OCI-LY1 (cell line): ENCODE measurements around the gene KMT2A.

ENCODE experiments used
- H2AFZ ChIP-seq: fragments of 200-600 bp; sonication (generic), shearing (Covaris generic); 2 replicates; pipeline ENCODE4 v1.6.0; 2014; ENCODE audit warnings: antibody characterized with exemption, mild to moderate bottlenecking, low read length
- H3F3A ChIP-seq: fragments of 200-600 bp; sonication (generic), shearing (Covaris generic); 2 replicates; pipeline ENCODE4 v1.6.0; 2014; ENCODE audit warnings: mild to moderate bottlenecking, antibody characterized with exemption, low read length, moderate library complexity; ENCODE audit not compliant: insufficient read depth
- H3K27ac ChIP-seq: fragments of 200-600 bp; sonication (generic); 2 replicates; pipeline ENCODE4 v1.5.1; 2014; ENCODE audit warnings: low read length, mixed run types, mild to moderate bottlenecking, low read depth; ENCODE audit not compliant: poor library complexity, severe bottlenecking
- H3K27me3 ChIP-seq: fragments of 200-600 bp; sonication (generic); 2 replicates; pipeline ENCODE4 v1.6.0; 2014; ENCODE audit warnings: antibody characterized with exemption, mild to moderate bottlenecking, low read length, moderate library complexity; ENCODE audit not compliant: insufficient read depth
- H3K36me3 ChIP-seq: fragments of 200-600 bp; sonication (generic); 2 replicates; pipeline ENCODE4 v1.6.1; 2014; ENCODE audit warnings: mild to moderate bottlenecking, antibody characterized with exemption, low read length, moderate library complexity, mixed read lengths; ENCODE audit not compliant: insufficient read depth
- H3K4me1 ChIP-seq: fragments of 200-600 bp; sonication (generic); 2 replicates; pipeline ENCODE4 v1.5.1; 2014; ENCODE audit warnings: mild to moderate bottlenecking, low read length, moderate library complexity; ENCODE audit not compliant: insufficient read depth, severe bottlenecking
- H3K4me2 ChIP-seq: fragments of 200-600 bp; sonication (generic), shearing (Covaris generic); 2 replicates; pipeline ENCODE4 v1.6.1; 2014; ENCODE audit warnings: low read length
- H3K4me3 ChIP-seq: fragments of 200-600 bp; sonication (generic); 2 replicates; pipeline ENCODE4 v1.5.1; 2014; ENCODE audit warnings: low read length, low read depth, mild to moderate bottlenecking, mixed read lengths; ENCODE audit not compliant: poor library complexity, severe bottlenecking
- H3K79me2 ChIP-seq: fragments of 200-600 bp; shearing (Covaris generic); 2 replicates; pipeline ENCODE4 v1.6.1; 2016; ENCODE audit warnings: mixed run types, low read length, mixed read lengths; ENCODE audit not compliant: insufficient read depth
- H3K9ac ChIP-seq: fragments of 200-600 bp; sonication (generic), shearing (Covaris generic); 2 replicates; pipeline ENCODE4 v1.6.1; 2014; ENCODE audit warnings: mild to moderate bottlenecking, low read length, mixed read lengths
- H3K9me2 ChIP-seq: fragments of 200-600 bp; sonication (generic), shearing (Covaris generic); 2 replicates; pipeline ENCODE4 v1.6.1; 2014; ENCODE audit warnings: low read depth, mild to moderate bottlenecking, low read length, mixed read lengths
- H3K9me3 ChIP-seq: fragments of 200-600 bp; shearing (Covaris generic); 2 replicates; pipeline ENCODE4 v1.6.1; 2014; ENCODE audit warnings: low read length, mixed read lengths
- H4K20me1 ChIP-seq: fragments of 200-600 bp; sonication (generic), shearing (Covaris generic); 2 replicates; pipeline ENCODE4 v1.6.0; 2016; ENCODE audit warnings: mild to moderate bottlenecking, low read length; ENCODE audit not compliant: insufficient read depth
- EZH2 ChIP-seq: fragments of 200-600 bp; sonication (generic), shearing (Covaris generic); IDR thresholded peaks from 2 replicates; pipeline ENCODE4 v1.8.0; 2017; ENCODE audit warnings: borderline replicate concordance, mixed run types, mild to moderate bottlenecking, antibody characterized with exemption, low read length, moderate library complexity, mixed read lengths
- TF ChIP-seq, protein P1 (sequence below): fragments of 200-600 bp; sonication (generic), shearing (Covaris generic); IDR thresholded peaks from 2 replicates; pipeline ENCODE4 v1.5.1; 2017; ENCODE audit warnings: mild to moderate bottlenecking, antibody characterized with exemption, low read length, moderate library complexity, mixed read lengths

Gene KMT2A

DNA sequence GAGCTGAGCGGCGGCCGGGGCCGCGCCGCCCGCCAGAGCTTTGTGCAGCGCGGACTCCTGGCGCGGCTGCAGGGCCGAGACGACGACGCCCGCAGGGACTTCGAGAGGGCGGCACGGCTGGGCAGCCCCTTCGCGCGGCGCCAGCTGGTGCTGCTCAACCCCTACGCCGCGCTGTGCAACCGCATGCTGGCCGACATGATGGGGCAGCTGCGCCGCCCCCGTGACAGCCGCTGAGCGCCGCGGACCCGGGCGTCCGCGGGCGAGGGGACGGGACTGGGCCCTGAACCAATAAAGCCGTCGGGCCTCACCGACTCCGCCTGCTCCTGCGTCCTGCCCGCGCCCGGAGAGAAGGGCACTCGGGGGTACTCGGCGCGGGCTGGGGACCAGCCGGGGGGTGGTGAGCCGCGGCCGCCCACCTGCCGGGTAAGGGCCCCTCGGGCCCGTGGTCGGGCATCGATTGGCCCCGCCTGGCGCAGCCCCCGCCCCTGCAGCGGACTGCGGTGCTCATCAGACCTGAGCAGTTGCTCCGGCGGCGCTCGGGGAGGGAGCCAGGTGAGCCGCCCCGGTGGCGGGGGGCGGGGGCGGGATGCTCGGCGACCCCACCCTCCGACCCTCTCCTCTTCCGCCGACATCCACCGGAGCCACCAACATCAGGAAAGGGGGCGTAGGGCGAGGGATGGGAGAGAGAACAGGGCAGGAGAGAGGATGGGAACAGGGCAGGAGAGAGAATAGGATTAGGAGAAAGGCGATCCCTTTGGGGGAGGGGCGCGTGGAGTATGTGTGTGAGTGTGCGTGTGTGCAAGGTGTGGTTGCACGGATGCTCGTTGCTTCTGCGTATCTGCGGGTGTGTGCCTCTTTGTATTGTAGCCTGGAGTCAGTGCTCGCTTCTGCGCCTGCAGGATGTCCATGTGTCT, 94.6 kb downstream of the KMT2A start, which contains the start of gene TMEM25:
TSS of gene TMEM25 (plus strand) at position 510 of the 914 bp plus-strand sequence. CDS start 610 bp downstream, outside the sequence.
- Histone ChIP-seq H3K9ac (peak within 1 kb of the TSS; percentile 35), H3F3A (no peaks in the 10 kb centered on the region), H3K9me3 (no peaks in the 10 kb centered on the region), H3K36me3 (no peaks in the 10 kb centered on the region), H4K20me1 (no peaks in the 10 kb centered on the region), H3K27ac (no peak within 1 kb of the TSS), H3K9me2 (no peaks in the 10 kb centered on the region), H3K4me2 (peak within 1 kb of the TSS; percentile 60), H2AFZ (no peak within 1 kb of the TSS), H3K4me3 (peak within 1 kb of the TSS; percentile 69), H3K4me1 (peaks cover 6% of the 10 kb centered on the region), H3K27me3 (no peaks in the 10 kb centered on the region), H3K79me2 (no peaks in the 10 kb centered on the region)
- no peak for TF ChIP-seq EZH2
- TF ChIP-seq, protein P1, sequence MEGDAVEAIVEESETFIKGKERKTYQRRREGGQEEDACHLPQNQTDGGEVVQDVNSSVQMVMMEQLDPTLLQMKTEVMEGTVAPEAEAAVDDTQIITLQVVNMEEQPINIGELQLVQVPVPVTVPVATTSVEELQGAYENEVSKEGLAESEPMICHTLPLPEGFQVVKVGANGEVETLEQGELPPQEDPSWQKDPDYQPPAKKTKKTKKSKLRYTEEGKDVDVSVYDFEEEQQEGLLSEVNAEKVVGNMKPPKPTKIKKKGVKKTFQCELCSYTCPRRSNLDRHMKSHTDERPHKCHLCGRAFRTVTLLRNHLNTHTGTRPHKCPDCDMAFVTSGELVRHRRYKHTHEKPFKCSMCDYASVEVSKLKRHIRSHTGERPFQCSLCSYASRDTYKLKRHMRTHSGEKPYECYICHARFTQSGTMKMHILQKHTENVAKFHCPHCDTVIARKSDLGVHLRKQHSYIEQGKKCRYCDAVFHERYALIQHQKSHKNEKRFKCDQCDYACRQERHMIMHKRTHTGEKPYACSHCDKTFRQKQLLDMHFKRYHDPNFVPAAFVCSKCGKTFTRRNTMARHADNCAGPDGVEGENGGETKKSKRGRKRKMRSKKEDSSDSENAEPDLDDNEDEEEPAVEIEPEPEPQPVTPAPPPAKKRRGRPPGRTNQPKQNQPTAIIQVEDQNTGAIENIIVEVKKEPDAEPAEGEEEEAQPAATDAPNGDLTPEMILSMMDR: no peak

GRCh38 chr11:118531597-118532084, 95.3 kb downstream of the KMT2A start:
- H3K36me3 ChIP-seq: no peaks in the 10 kb centered on the region
- no peaks in the 10 kb centered on the region for H3K9me2 ChIP-seq
- H3F3A ChIP-seq: no peaks in the 10 kb centered on the region
- no peak for TF ChIP-seq EZH2
- TF ChIP-seq, protein P1: no peak
- H2AFZ ChIP-seq: no peak overlapping the region
- no peaks in the 10 kb centered on the region for H3K9me3 ChIP-seq
- no peaks in the 10 kb centered on the region for H3K27me3 ChIP-seq
- peak overlapping the region; percentile 69 for H3K4me3 ChIP-seq
- H3K4me1 ChIP-seq: peaks cover 6% of the 10 kb centered on the region
- H4K20me1 ChIP-seq: no peaks in the 10 kb centered on the region
- H3K79me2 ChIP-seq: no peaks in the 10 kb centered on the region
- H3K27ac ChIP-seq: no peak overlapping the region
- H3K9ac ChIP-seq: no peak overlapping the region; the same call in 1 of the 2 replicates
- peak overlapping the region; percentile 60 for H3K4me2 ChIP-seq

GRCh38 chr11:118532091-118532490, 95.8 kb downstream of the KMT2A start:
- H3K9me3 ChIP-seq: no peaks in the 10 kb centered on the region
- no peaks in the 10 kb centered on the region for H3K36me3 ChIP-seq
- H3F3A ChIP-seq: no peaks in the 10 kb centered on the region
- H3K4me1 ChIP-seq: peaks cover 6% of the 10 kb centered on the region
- H2AFZ ChIP-seq: no peak overlapping the region
- no peaks in the 10 kb centered on the region for H3K9me2 ChIP-seq
- no peaks in the 10 kb centered on the region for H3K79me2 ChIP-seq
- no peak overlapping the region; the same call in 1 of the 2 replicates for H3K4me2 ChIP-seq
- no peak for TF ChIP-seq EZH2
- TF ChIP-seq, protein P1: no peak
- no peak overlapping the region for H3K27ac ChIP-seq
- H3K27me3 ChIP-seq: no peaks in the 10 kb centered on the region
- H4K20me1 ChIP-seq: no peaks in the 10 kb centered on the region
- H3K4me3 ChIP-seq: no peak overlapping the region
- no peak overlapping the region for H3K9ac ChIP-seq
